HG02763 (cell line): ENCODE results near the gene GCNA.
"Not testable (repeated sequence)": the region's sequence is repeated elsewhere in the genome, so short reads cannot be mapped to it uniquely, and the experiment has no call there.

ENCODE experiments used
- ATAC-seq: cut with Tn5 transposase; IDR thresholded peaks from one replicate; pipeline ENCODE4 v1.9.1; 2021; ENCODE audit warnings: mild to moderate bottlenecking, moderate library complexity; ENCODE audit not compliant: unreplicated experiment

GCNA gene

DNA sequence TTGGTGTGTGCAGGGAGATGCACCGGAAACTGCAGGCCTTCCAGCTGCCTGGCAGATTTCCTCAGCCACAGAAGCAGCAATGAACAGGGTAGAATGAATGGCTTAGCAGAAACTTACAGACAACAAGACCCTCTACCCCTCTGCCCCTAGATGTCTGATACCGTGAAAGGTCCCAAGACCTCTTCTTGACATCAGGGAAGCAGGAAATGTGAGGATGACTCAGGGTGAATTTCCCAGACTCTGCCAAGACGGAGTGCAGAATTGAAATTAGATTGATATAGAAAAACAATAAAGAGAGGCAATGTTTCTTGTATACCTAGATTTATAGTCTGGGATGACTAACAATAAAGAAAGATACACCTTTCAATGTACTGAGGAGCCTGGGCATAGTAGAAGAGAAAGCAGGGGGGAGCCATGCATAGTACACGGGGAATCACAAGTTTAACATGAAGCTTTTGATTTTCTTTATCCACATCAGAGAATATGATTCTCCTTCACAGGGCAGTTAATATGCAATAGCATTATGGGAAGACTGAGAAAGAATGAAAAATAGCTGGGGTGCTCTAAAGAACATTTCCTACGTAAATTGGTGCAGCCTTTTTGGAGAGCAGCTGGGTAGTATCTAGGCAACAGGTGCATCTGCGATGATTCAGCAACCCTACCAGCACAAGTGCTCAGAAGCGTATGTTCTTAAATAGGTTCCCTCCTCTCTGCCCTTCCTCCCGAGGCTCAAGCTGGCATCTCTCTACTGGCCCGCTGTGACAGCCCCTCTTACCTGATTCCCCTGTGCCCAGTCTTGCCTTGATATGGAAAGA is 58.4 kb downstream of the GCNA start:
- no peak for ATAC-seq

GRCh38 chrX:71637253-71637618 is 59.0 kb downstream of the GCNA start:
- no peak for ATAC-seq

DNA sequence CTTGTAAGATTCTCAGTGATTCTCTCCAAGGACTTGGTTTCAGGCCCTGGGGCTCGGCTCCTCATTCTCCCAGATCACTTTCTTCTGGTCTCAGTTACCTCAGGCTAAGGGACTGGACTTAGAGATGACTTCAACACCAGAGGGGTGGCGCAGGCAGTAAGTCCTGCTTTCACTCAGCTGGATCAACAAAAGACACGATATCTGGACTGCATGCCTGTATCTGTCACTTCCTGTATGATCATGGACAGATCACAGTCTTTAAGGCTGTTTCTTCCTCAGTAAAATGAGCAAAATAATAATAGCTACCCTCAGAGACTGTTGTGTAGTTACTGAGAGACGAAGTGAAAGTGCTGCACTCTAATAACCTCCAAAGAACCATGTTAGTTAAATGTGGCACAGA is 59.6 kb downstream of the GCNA start:
- ATAC-seq: no peak

DNA sequence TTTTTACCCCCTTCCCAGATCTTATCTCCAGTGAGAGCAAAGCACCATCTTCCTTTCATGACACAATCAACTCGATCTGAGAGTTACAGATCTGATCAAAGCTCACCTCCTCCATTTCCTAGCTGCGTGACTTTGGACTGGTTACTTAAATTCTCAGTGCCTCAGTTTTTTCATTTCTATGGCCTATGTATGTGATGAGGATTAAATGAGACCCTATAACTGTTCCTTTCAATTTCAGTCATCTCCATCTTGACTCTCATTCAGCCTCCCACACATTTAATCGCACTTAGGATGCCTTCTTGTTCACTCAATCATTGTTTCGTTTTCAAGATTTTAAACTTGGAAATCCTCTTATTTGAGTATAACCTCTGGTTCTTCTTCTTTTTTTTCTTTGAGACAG is 60.2 kb downstream of the GCNA start:
- no peak for ATAC-seq

- ATAC-seq: no peak
These were observed 61.8 kb downstream of the GCNA start for GRCh38 chrX:71640002-71640401.

DNA sequence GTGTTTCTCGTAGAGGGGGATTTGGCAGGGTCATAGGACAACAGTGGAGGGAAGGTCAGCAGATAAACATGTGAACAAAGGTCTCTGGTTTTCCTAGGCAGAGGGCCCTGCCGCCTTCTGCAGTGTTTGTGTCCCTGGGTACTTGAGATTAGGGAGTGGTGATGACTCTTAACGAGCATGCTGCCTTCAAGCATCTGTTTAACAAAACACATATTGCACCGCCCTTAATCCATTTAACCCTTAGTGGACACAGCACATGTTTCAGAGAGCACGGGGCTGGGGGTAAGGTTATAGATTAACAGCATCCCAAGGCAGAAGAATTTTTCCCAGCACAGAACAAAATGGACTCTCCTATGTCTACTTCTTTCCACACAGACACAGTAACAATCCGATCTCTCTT is 66.2 kb downstream of the GCNA start:
- not testable (repeated sequence) for ATAC-seq

DNA sequence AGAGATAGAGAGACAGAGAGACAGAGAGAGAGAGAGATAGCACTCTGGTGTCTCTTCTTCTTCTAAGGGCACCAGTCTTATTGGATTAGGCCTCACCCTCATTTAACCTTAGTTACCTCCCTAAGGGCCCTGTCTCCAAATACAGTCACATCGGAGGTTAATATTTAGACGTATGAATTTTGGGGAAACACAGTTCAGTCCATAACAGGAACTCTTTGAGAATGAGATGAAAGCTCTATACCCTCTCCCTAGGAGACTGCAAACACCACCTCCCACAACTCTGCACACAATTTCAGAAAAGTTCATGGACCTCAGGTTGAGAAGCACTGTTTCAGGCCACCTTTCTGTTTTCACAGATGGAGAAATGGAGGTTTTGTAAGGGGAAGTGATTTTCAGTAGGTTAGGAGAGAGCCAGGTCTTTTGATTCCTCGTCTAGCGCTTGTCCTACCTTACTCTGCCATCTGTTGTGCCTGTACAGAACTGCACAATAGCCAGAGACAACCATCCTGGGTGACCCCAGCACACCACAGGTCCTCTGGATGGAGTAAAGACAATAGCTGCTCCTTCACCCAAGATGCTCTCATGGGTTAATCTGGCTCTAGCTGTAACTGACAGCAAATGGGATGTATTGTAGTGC is 72.2 kb downstream of the GCNA start:
- peak; percentile 79 for ATAC-seq

- ATAC-seq: no peak
These were observed 74.2 kb downstream of the GCNA start for GRCh38 chrX:71652405-71652804.

GRCh38 chrX:71653344-71653743 is 75.1 kb downstream of the GCNA start:
- ATAC-seq: no peak

DNA sequence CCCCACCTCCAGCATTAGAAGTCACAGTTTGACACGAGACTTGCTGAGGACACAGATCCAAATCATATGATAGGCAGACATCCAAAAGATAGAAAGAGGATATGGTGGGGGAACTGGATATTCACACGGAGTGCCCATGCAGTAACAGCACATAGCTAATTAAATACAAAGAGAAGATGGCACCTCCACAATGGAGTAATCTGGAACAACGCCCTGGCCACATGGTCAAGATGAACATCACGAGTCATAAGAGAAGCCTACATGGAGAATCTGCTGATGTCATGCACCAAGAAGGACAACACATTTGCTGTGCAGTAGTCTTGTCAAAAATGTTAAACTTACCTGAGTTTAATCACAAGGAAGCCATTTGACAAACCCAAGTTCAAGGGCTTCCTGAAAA is 79.0 kb downstream of the GCNA start:
- no peak for ATAC-seq

- no peak for ATAC-seq
These were observed 81.1 kb downstream of the GCNA start for GRCh38 chrX:71659342-71659741.

DNA sequence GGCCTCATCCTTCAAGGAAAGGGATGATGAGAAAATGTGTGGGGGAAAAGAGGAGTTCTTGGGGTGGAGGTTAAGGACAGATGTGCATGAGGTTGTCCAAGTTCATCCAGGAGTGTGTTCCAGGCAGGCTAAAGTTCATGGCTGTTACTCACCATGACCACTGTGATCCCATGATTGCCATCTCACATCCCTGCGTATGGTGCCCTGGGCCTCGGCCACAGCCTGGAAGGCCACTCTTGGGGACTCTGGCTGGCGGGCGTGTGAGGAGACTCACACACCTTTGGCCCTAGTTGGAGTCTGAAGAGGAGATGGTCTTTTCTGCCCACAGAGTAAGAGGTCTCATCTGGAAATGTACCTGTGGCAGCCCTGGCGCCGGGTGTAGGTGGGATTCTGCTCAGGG is 81.7 kb downstream of the GCNA start:
- no peak for ATAC-seq

- no peak for ATAC-seq
These were observed 82.6 kb downstream of the GCNA start for GRCh38 chrX:71660562-71661416.

GRCh38 chrX:71661919-71662318 is 83.7 kb downstream of the GCNA start:
- no peak for ATAC-seq

DNA sequence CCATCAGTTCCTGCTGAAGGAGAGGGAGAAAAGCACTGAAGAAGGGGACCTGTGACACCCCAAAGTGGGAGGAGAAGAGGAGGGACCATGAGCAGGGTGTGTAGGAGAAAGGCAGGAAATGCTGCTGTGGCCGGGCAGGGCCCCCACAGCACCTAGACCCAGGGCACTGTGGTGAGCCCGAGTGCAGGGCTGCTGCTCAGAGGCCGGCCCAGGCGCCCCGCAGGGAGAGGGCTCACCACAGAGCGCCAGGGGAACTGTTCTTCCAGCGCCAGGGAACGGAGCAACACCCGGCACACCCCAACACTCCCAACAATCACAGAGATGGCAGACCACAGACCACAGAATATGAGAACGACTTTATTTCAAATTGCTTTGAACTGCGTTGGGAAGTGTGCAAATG is 84.4 kb downstream of the GCNA start:
- ATAC-seq: not testable (repeated sequence)
